ENCODE results near the gene SECISBP2L.

The SECISBP2L gene

DNA sequence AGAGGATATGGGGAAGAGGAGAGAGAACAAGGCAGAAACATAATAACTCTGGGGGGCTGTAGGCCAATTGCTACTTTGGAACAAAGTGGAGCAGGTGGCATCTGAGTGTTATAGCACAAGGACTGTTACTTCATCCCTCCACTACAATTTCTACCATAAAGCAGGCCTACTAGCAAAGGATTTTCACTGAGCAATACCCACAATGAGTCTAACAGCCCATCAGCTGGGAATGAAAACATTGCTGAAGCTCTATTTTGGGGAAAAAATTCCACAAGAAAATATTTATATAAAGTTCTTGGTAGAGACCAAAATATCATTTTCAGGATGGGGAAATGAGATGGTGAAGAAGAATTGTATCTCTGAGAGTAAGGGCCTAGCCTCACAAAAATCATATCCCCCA lies 78.9 kb downstream of the SECISBP2L start:
- DNase-seq (ENCODE audit: low read depth in 1 of 2, low spot score in 1 of 2), result no peak

DNA sequence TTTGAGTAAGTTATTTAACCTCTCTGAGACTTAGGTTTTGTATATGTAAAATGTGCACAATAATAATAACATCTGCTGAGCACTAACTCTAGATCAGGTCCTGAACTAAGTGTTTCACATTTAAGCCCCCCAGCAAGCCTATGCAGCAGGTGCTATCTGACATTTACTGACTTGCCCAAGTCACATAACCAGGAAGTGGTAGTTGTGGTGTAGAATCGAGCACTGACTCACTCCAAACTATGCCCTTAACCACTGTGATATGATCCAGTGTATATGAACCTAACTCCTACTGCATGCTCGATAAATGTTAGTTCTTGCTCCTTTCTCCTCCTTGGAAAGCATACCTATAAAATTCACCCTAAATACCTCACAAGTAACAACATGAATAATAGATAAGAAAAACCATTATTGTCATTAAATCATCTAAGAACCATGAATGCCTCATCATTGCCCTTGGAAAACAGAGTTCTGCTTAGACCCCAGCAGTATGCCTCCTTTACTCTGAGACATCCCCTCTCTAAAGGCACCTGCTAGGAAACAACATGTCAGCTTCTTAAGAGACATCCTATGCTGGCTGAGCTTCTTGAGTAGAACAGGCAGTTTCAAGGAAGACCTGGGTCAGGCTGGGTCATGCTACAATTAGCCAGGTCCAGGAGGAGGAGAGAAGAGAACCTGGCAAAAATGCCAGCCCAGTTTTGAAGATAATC lies 79.5 kb downstream of the SECISBP2L start:
- DNase-seq (ENCODE audit: low read depth in 1 of 2, low spot score in 1 of 2), result no peak

DNA sequence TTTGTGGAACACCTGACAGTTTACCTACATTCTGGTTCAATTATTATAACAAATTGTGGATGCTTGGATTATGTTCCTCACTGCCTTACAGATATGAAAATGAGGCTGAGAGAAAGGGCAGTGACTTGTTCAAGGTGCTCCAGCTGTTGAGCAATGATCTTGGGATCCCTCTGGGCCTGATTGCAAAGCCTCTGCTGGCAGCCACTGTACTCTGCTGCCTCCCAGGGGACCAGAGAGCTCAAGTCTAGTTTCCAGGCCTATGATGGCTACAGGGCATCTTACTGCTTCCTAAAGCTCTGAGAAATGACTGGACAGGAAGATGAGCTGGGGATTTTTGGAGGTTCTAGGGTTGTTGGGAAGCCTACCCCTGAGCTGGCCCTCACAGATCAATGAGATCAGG lies 80.3 kb downstream of the SECISBP2L start:
- DNase-seq (ENCODE audit: low read depth in 1 of 2, low spot score in 1 of 2), result no peak

DNA sequence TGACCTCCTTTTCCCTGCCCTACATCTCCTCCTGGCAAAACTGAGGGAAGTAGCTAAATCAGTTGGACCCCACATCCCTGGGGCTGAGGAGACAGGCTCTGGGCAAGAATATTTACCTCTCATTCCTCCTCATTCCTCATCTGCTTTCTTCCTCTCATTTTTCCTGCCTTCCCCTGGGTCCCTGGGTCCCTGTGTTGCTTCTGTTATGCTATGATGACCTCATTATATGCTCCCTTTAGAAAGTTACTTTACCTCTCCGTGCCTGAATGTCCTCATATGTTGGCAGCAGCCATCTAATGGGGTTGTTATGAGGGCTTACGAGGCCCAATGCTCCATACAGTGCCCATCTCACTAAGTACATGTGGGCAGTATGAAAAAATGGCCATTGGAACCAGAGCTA lies 81.3 kb downstream of the SECISBP2L start:
- no peak for DNase-seq (ENCODE audit: low read depth in 1 of 2, low spot score in 1 of 2)

DNA sequence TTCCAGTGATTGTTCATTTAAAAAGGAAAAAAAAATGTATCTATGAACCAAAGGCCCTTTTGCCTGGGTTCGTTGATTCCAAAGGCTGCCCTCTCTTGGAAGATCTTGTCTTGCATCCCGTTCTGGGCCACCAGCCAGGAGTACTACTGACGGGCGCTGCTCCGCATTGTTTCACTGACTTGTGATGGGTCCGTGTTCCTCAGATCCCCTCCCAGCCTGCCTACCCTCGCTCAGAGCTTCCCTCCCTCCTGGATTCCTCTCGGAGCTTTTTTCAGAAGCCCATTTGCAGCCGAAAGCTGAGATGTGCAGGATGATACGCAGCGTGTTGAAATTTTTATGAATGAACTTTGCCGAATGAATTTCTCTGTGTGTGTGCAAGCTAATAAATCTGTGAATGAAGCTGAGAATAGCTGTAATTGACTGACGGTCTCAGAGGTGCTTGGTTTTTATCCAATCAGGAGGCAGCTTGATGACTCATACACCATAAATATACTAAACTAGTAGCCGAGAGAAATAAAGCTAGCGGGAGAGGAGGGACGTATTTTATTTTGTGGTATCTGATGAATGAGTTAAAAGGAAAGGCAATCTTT lies 82.6 kb downstream of the SECISBP2L start, which contains the start of gene SHC4:
Gene SHC4, minus strand, starts transcription at position 396 of the 590 bp plus-strand sequence. CDS start 904 bp downstream, outside the sequence.
- DNase-seq (ENCODE audit: low read depth in 1 of 2, low spot score in 1 of 2), result no peak

DNA sequence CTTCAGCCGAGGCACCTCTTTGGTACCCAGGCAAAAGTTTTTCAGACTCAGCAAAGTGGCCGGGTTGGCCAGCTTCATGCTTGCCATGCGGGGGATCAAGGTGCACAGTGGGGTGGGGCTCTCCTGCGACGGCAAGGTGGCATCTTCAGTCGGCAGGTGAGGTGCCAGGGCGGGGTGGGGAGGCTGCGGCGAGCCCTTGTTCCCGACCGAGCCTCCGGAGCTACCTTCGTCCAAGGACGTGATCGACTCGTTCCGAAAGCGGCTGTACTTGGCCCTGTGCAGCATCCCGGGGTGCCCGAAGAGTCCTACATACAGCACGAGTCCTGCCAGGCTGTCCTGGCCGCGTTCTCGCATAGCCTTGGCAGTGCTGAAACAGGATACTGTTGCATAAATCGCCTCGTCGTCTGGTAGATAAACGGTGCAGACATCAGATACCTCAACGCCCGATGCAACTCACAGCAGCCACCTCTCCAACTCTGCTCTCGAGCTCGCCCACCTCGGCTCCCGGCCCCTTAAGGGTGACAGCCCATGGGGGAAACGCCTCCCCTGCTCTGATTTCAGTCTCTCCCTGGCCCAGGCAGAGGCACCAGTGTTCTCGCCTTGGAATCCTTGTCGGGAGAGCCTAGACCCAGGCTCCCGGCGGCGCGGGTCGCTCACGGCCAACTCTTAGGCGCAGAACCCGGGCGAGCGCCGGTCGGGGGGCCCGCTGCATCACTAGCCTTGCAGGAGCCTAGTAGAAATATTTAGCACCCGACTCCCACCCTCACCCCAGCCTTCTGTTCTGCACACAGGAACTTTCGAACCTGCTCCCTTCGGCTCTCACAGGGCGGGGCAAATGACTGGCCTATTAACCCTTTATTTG lies 83.4 kb downstream of the SECISBP2L start:
- no peak for DNase-seq (ENCODE audit: low read depth in 1 of 2, low spot score in 1 of 2)

DNA sequence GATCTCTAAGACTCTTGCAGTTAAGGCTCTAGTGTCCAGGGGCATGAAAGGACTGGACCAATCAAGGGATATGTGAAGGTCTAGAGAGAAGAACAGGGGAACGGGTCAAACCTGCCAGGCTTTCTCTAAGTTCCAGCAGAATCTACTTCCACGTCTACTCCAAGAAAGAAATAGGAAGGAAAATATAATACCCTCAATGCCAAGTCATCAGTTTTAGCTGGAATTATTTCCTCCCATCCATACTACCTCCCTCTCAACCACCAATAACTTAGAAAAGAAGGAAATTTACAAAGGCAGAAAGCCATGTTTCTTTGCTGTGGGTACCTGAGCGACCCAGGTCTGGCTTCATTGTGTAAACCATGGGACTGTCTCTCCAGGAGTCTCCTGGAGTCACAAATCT lies 90.3 kb downstream of the SECISBP2L start:
- no peak for DNase-seq (ENCODE audit: low read depth in 1 of 2, low spot score in 1 of 2)

DNA sequence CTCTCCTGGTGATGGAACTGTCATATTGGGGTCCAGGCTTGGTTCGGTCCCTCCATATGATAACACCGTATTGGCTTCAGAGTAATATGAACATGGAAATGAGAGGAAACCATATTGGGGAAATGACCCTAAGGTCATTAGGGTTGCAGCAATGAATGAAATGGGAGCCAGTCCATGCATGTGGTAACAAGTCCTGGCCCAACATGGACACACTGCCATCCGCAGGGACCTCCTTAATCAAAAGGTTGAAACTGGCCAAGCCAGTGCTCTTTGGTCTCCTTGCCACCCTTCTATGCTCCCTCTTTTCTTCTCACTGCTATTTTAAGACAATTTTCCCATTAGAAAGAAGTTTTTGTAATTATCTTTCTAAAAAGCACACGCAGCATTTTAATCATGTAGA lies 90.9 kb downstream of the SECISBP2L start:
- DNase-seq (ENCODE audit: low read depth in 1 of 2, low spot score in 1 of 2), result no peak

DNA sequence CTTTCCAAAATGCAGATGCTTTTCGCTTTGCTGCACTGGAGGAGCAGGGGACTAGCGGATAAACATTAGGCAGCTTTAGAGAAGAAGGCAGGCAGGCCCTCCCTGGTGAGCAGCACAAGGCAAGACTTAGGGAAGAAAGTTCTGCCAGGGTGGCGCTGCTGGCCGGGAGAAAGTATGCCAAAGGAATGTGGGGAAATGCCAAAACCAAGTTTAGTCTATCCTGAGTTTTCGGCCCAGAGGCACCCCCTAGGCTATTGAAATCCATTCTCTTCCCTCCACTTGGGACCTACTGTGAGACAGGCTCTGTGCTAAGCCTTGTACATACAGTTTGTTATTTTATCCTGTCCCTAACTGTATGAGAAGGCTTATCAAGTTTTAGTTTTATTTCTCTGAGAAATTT lies 91.7 kb downstream of the SECISBP2L start:
- DNase-seq (ENCODE audit: low read depth in 1 of 2, low spot score in 1 of 2), result no peak

DNA sequence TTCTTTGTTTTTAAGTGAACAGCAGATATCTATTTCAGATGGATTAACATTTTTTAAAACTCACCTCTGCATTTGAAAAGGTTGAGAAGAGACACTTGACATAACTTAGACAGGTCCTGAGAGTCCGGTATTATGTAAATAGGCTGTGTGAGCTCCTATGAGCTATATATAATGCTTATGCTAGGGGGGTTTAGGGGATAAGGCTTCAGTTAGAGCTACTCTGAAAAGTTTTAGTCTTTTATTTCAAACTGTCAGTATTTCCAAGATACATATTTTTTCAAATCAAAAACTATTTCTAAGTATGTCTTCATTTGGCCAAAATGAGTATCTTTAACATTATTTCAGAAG lies 99.4 kb downstream of the SECISBP2L start:
- DNase-seq (ENCODE audit: low read depth in 1 of 2, low spot score in 1 of 2), result no peak

DNA sequence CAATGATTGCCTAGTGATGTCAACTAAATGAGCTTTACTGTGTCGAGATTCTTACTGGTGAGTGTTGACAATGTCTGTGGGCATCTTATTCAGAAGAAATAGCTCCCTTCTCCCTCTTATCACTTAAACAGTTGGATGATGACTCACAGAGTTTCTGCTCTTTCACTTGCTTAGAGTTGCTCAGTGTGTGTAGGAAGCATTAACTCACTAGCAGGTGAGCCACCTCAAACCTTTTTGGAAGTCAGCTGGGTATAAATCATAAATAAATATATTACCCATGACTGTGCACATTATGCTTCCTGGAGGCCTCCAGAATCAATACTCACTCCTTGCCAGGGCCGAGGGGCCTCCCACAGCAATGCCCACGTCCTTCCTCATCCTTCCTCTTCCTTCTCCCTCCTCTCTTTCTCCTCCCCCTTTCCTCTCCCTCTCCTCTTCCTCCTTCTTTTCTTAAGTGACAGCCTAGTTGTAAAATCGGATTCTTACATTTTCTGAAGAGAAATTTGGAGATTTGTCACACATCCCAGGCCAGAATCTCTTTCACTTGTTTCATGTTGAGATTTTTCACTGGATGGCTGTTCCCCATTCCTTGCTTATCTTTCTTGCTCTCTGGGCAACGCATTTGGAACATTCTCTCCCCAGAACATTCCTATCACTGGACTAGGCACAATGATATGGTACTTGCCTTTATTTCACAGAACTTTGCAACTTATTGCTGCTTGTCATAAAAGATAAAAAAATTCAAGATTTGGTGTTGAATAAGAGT lies 100.0 kb downstream of the SECISBP2L start:
- DNase-seq (ENCODE audit: low read depth in 1 of 2, low spot score in 1 of 2), result no peak

DNA sequence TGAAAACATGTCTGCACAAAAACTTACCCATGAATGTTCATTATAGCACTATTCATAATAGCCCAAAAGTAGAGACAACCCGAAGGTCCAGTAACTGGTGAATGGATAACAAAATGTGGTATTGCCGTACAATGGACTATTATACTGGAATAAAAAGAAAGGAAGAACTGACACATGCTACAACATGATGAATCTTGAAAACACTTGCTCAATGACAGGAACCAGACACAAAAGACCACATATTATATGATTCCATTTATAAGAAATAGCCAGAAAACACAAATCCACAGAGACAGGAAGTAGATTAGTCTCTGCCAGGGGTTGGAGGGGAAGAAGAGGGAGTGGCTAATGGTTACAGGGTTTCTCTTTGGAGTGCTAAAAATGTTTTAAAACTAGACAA lies 100.9 kb downstream of the SECISBP2L start:
- DNase-seq (ENCODE audit: low read depth in 1 of 2, low spot score in 1 of 2), result no peak

DNA sequence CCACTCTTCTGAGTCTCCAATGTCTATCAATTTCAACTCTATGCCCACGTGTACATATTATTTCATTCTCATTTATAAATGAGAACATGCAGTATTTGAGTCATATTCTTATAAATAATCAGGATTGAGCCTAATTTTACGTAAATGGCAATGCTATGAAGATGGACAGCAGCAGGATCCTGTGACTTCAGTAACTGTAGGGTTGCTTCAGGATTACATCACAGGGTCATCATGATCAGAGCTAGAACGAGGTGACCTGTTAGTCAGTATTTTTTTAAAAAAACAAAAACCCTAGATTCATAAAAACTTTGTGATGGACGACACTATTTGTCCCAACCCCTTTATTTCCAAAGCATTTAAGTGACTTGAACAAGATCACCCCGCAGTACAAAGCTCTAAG lies 104.3 kb downstream of the SECISBP2L start:
- no peak for DNase-seq (ENCODE audit: low read depth in 1 of 2, low spot score in 1 of 2)

DNA sequence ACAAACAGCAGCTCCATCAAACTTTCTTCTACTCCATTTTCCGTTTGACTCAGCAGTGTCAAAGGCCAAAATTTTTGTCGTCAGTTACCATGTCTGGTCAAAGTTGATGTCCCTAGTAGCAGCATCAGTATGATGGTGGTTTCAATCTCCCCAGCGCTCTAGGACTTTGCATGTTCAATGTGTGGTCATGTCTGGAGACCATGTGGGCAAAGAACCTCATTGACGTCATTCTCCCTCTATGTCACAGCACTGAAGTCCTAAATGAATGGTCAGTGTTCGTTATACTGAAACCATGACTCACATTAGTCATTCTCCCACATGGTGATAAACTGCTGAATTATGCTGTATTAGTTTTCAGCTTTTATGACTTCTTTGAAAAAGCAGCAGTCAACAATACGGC lies 105.7 kb downstream of the SECISBP2L start:
- no peak for DNase-seq (ENCODE audit: low read depth in 1 of 2, low spot score in 1 of 2)

DNA sequence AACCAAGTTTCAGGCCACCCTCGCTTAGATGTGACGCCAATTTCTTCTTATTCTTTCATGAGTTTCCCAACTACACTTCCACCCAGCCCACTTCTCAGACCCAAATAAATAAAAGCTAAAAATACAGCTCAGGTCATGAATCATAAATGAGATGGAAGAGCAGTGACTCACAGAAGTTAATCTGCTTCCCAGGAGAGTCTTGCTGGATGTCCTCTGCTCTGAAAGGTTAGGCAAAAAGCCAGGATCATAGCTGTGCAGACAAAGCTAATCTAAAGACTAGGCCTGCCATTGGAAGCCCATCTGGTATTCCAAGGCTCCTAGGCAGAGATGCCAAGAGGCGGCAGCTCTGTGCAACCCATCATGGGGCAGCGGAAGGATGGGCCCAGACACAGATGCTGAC lies 106.6 kb downstream of the SECISBP2L start:
- no peak for DNase-seq (ENCODE audit: low read depth in 1 of 2, low spot score in 1 of 2)
